ENCODE measurements around the gene MEGF6. TPM values are rescaled to one million over a fixed set of nuclear protein-coding genes. Genes with fewer than 3 reads are reported as not detected.

The MEGF6 gene
- total and polyA plus RNA-seq, 2 of the 8 experiments (the other 6 are each of a cell fraction or from before 2014, with no cell fraction given): 4.1 to 14.8 TPM

DNA sequence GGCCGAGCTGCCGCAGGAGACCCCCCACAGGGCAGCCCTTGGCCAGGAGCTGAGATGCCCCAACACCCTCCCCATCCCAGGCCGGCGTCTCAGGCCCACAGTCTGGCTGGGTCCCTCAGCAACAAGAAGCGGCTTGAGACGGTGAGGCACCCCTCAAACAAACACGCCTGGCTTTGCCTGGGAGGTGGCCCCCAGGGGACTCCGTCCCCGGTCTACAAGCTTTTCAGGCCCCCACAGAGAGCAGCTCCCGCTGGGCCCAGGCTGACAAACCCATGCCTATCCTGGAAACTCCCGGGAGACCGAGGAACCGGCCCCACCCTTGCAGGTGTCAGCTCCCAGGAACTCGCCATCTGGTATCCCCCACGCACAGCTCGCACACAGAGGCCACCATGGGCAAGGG lies 89.9 kb downstream of the MEGF6 start:
- Histone ChIP-seq H3K23me2 (ENCODE audit: low read depth, low read length) (no peaks in the 10 kb centered on the region), H3K4ac (replicated peaks; ENCODE audit: insufficient read length, low read depth, low read length) (no peak overlapping the region), H3K18ac (ENCODE audit: extremely low read depth, low read length) (no peak overlapping the region), H2BK5ac (ENCODE audit: low read depth, low read length) (no peak overlapping the region), H3K27me3 (replicated peaks in 1 of 4; ENCODE audit: control insufficient read depth in 3 of 4, extremely low read depth in 1 of 4, insufficient read depth in 3 of 4, low read length in 3 of 4) (no peaks in the 10 kb centered on the region; a peak in 1 of 7 replicates), H3K36me3 (ENCODE audit: control insufficient read depth in 2 of 4, insufficient read depth in 4 of 4, low read length in 3 of 4) (no peaks in the 10 kb centered on the region), H3K9me3 (ENCODE audit: insufficient read depth in 2 of 2, low read depth in 1 of 2, low read length in 1 of 2) (peaks cover 0 to 7% of the 10 kb centered on the region in 2 experiments; a peak in 1 of 4 replicates), H4K8ac (ENCODE audit: extremely low read depth, insufficient read depth, low read length) (no peak overlapping the region; the same call in 1 of the 2 replicates), H3K27ac (ENCODE audit: low read depth, low read length) (no peak overlapping the region), H3K14ac (ENCODE audit: insufficient read length) (no peak overlapping the region), H3K4me2 (ENCODE audit: insufficient read depth in 1 of 2, low read depth in 2 of 2, low read length in 2 of 2) (no peak overlapping the region), H3K23ac (ENCODE audit: insufficient read length) (no peak overlapping the region), H2BK15ac (ENCODE audit: low read length) (no peak overlapping the region), H4K5ac (ENCODE audit: insufficient read length, low read depth, low read length) (no peak overlapping the region), H2AFZ (ENCODE audit: low read length) (no peak overlapping the region), H3K9ac (replicated peaks in 1 of 4; ENCODE audit: extremely low read depth in 1 of 4, low read depth in 3 of 4, low read length in 3 of 4) (no peak overlapping the region), H3K4me3 (ENCODE audit: extremely low read depth in 1 of 4, insufficient read depth in 2 of 4, low read depth in 3 of 4, low read length in 4 of 4) (no peak overlapping the region), H4K20me1 (replicated peaks in 1 of 2; ENCODE audit: control insufficient read depth in 1 of 2, insufficient read depth in 2 of 2, low read length in 2 of 2) (peaks cover 0 to 15% of the 10 kb centered on the region in 2 experiments), H3K56ac (replicated peaks; ENCODE audit: insufficient read length, low read depth, low read length) (no peak overlapping the region), H2BK120ac (replicated peaks; ENCODE audit: low read depth, low read length) (no peak overlapping the region), H4K91ac (replicated peaks; ENCODE audit: insufficient read length, low read length) (no peak overlapping the region), H2BK20ac (ENCODE audit: low read length) (no peak overlapping the region), H2BK12ac (ENCODE audit: low read depth, low read length) (no peak overlapping the region), H3K79me1 (ENCODE audit: low read depth, low read length) (no peaks in the 10 kb centered on the region), H3K79me2 (ENCODE audit: control insufficient read depth in 1 of 2, insufficient read depth in 2 of 2, low read length in 2 of 2) (no peaks in the 10 kb centered on the region), H3K4me1 (replicated peaks in 1 of 4; ENCODE audit: control insufficient read depth in 3 of 4, insufficient read depth in 4 of 4, low read length in 3 of 4) (no peaks in the 10 kb centered on the region; a peak in 3 of 7 replicates), H2AK5ac (ENCODE audit: low read depth, low read length) (no peak overlapping the region)
- TF ChIP-seq GTF2F1 (IDR thresholded peaks at IDR 0.05; ENCODE audit: borderline replicate concordance, low read depth, low read length) (no peak), ZNF274 (IDR thresholded peaks at IDR 0.05; ENCODE audit: borderline replicate concordance, extremely low read depth, low read length) (no peak), NRF1 (IDR thresholded peaks at IDR 0.05; ENCODE audit: low read depth, low read length) (no peak), PHF8 (conservative IDR thresholded peaks at IDR 0.05; ENCODE audit: low read depth, low read length) (no peak), CHD2 (IDR thresholded peaks at IDR 0.05; ENCODE audit: low read length) (no peak), POU5F1 (IDR thresholded peaks at IDR 0.05; ENCODE audit: low read depth, low read length) (no peak), FOSL1 (IDR thresholded peaks at IDR 0.05; ENCODE audit: insufficient read depth, low read depth, low read length) (no peak), SUZ12 (IDR thresholded peaks at IDR 0.05; ENCODE audit: low read length) (no peak)
- DNase-seq (ENCODE audit: low read depth in 1 of 2, low spot score in 2 of 2) (no peak), FAIRE-seq (no peak)
- WGBS, 2 experiments (ENCODE audit: extremely low coverage in 1 of 2, insufficient coverage in 1 of 2, insufficient read length in 1 of 2, insufficient replicate concordance in 2 of 2, low coverage in 1 of 2, low lambda C conversion rate in 2 of 2, missing lambda C conversion rate in 1 of 2): 91% methylated on average over 16 of the region's 16 CpGs; no CpG with 5 or more reads in 1 of the 2 experiments
- ChIA-PET CTCF (ENCODE audit: partially characterized antibody) (interaction anchor here (0.8 to 2.4 kb wide), 4 partner anchors 31 to 99 kb away, joined by 3 to 7 read pairs (median 4); no protein-coding TSS in a partner anchor), POLR2A (ENCODE audit: partially characterized antibody) (no interaction called here)

Data from H1 (cell line).